ENCODE data around the gene CHID1. TPM values are rescaled to one million over a fixed set of nuclear protein-coding genes. Genes with fewer than 3 reads are reported as not detected.

Gene CHID1
- polyA plus RNA-seq, 1 donor from 2014 or later, result 51.2 TPM

GRCh38 chr11:827897-828192 lies 82.8 kb downstream of the CHID1 start, which contains the start of gene CRACR2B:
Gene CRACR2B (plus strand): TSS chr11:827919. CDS start chr11:828608, 689 bp downstream.
- H3K36me3 ChIP-seq (ENCODE audit: insufficient read depth, low read length), result no peaks in the 10 kb centered on the region
- peak within 1 kb of the TSS; percentile 25 for H3K9ac ChIP-seq (ENCODE audit: low read length)
- no peaks in the 10 kb centered on the region for H3K9me2 ChIP-seq (ENCODE audit: insufficient read depth, low read length)
- peak within 1 kb of the TSS; percentile 69 for H3K4me3 ChIP-seq (ENCODE audit: low read length)
- no peak within 1 kb of the TSS for H2AFZ ChIP-seq (ENCODE audit: low read depth, low read length)
- TF ChIP-seq TAF1 (IDR thresholded peaks at IDR 0.05; ENCODE audit: low read depth), result no peak
- no peak for TF ChIP-seq EZH2 (IDR thresholded peaks at IDR 0.05; ENCODE audit: borderline replicate concordance, insufficient read depth, low read length, poor library complexity, severe bottlenecking)
- no peak for TF ChIP-seq EP300 (conservative IDR thresholded peaks at IDR 0.05; ENCODE audit: poor library complexity, severe bottlenecking)
- TF ChIP-seq POLR2AphosphoS5 (IDR thresholded peaks at IDR 0.05), result no peak
- H3K27me3 ChIP-seq (ENCODE audit: insufficient read depth, low read depth, low read length), result peaks cover 42% of the 10 kb centered on the region
- no peaks in the 10 kb centered on the region for H3F3A ChIP-seq (ENCODE audit: insufficient read depth, low read length, poor library complexity, severe bottlenecking)
- H3K27ac ChIP-seq (ENCODE audit: low read length), result no peak within 1 kb of the TSS
- no peak within 1 kb of the TSS for H3K4me2 ChIP-seq (ENCODE audit: low read length)
- no peaks in the 10 kb centered on the region for H3K79me2 ChIP-seq (replicated peaks; ENCODE audit: insufficient read depth, low read length)
- no peaks in the 10 kb centered on the region for H4K20me1 ChIP-seq (ENCODE audit: insufficient read depth)
- no peaks in the 10 kb centered on the region for H3K9me3 ChIP-seq (ENCODE audit: low read length)

GRCh38 chr11:827146-827896 lies 83.3 kb downstream of the CHID1 start:
- peak overlapping the region; percentile 48 for H3K4me3 ChIP-seq (ENCODE audit: low read length)
- H3F3A ChIP-seq (ENCODE audit: insufficient read depth, low read length, poor library complexity, severe bottlenecking), result no peaks in the 10 kb centered on the region
- TF ChIP-seq SMC3 (conservative IDR thresholded peaks at IDR 0.05; ENCODE audit: poor library complexity), result no peak
- TF ChIP-seq RAD21 (conservative IDR thresholded peaks at IDR 0.05), result no peak
- no peak for TF ChIP-seq TAF1 (IDR thresholded peaks at IDR 0.05; ENCODE audit: low read depth)
- TF ChIP-seq CTCF (IDR thresholded peaks at IDR 0.05; ENCODE audit: poor library complexity, severe bottlenecking), result no peak
- TF ChIP-seq EZH2 (IDR thresholded peaks at IDR 0.05; ENCODE audit: borderline replicate concordance, insufficient read depth, low read length, poor library complexity, severe bottlenecking), result no peak
- TF ChIP-seq EP300 (conservative IDR thresholded peaks at IDR 0.05; ENCODE audit: poor library complexity, severe bottlenecking), result no peak
- no peak for TF ChIP-seq MXI1 (conservative IDR thresholded peaks at IDR 0.05; ENCODE audit: poor library complexity, severe bottlenecking)
- TF ChIP-seq POLR2AphosphoS5 (IDR thresholded peaks at IDR 0.05), result no peak
- no peak for TF ChIP-seq REST (IDR thresholded peaks at IDR 0.05; ENCODE audit: borderline replicate concordance)
- H3K27me3 ChIP-seq (ENCODE audit: insufficient read depth, low read depth, low read length), result peaks cover 42% of the 10 kb centered on the region
- H3K9me3 ChIP-seq (ENCODE audit: low read length), result no peaks in the 10 kb centered on the region
- no peak overlapping the region for H3K27ac ChIP-seq (ENCODE audit: low read length)
- H3K79me2 ChIP-seq (replicated peaks; ENCODE audit: insufficient read depth, low read length), result no peaks in the 10 kb centered on the region
- H3K36me3 ChIP-seq (ENCODE audit: insufficient read depth, low read length), result no peaks in the 10 kb centered on the region
- H4K20me1 ChIP-seq (ENCODE audit: insufficient read depth), result no peaks in the 10 kb centered on the region
- no peak overlapping the region for H3K4me2 ChIP-seq (ENCODE audit: low read length)
- H2AFZ ChIP-seq (ENCODE audit: low read depth, low read length), result no peak overlapping the region
- H3K9me2 ChIP-seq (ENCODE audit: insufficient read depth, low read length), result no peaks in the 10 kb centered on the region
- H3K9ac ChIP-seq (ENCODE audit: low read length), result no peak overlapping the region

Measured in neural cell (in vitro differentiated cells).